GM19372 (cell line): ENCODE measurements around the gene COL4A2.
"Not testable (repeated sequence)": the region's sequence is repeated elsewhere in the genome, so short reads cannot be mapped to it uniquely, and the experiment has no call there.

ENCODE experiments used
- ATAC-seq: cut with Tn5 transposase; IDR thresholded peaks from one replicate; pipeline ENCODE4 v1.9.1; 2021; ENCODE audit warnings: mild to moderate bottlenecking, low read depth, moderate library complexity; ENCODE audit not compliant: unreplicated experiment

The COL4A2 gene

DNA sequence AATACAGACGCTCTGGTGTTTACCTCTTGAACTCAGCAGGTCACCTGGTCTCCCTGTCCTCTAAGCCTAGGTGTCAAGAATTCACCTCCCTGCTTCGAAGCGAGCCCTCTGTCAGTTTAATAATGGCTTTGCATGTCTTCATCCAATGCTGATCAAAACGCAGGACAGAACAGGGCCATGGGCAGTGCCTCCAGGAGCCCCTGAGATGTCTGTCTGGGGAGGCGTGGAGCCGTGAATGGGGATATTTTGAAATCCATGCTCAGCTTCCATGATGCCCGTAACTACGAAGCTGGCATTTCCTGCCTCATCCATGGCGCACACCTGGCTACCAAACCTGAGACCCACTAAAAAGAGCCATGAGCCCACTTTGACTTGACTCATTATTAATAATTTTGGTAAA, 140.7 kb downstream of the COL4A2 start:
- no peak for ATAC-seq

DNA sequence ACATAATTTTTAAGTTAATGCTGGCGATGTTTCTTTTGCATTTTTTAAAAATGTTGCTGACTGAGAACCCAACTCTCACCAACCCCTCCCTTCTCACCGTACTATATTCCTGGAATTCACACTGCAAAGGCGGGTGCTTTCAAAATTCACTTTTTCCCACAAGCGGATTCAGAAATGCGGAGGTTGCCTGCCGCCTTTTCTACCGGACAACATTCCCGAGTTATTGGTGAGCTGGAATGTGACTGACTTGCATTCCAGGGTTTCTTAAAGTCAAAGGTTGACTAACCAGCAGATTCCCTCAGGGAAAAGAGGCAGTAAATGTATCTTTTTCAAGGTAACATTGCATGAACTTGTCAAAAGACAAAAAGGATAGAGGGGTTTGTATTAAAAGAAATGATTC, 141.1 kb downstream of the COL4A2 start:
- ATAC-seq: no peak

DNA sequence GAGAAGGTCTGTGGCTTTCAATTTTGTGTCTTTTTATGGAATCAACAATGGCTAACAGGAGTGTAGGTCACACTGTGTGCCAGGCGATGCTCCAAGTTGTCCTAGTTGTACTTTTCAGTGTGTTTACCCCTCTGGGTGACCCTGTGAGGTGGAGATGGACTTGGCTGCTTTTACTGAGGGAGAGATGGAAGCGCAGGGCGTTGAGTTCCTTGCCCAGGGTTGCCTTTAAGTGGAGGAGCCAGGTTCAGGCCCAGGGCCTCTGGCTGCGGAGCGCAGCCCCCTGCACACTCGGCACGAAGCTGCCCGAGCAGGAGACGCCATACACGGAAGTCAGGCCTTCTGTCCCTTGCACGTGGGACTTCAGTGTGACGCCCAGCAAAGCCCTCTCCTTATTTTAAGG, 141.6 kb downstream of the COL4A2 start:
- ATAC-seq: no peak

DNA sequence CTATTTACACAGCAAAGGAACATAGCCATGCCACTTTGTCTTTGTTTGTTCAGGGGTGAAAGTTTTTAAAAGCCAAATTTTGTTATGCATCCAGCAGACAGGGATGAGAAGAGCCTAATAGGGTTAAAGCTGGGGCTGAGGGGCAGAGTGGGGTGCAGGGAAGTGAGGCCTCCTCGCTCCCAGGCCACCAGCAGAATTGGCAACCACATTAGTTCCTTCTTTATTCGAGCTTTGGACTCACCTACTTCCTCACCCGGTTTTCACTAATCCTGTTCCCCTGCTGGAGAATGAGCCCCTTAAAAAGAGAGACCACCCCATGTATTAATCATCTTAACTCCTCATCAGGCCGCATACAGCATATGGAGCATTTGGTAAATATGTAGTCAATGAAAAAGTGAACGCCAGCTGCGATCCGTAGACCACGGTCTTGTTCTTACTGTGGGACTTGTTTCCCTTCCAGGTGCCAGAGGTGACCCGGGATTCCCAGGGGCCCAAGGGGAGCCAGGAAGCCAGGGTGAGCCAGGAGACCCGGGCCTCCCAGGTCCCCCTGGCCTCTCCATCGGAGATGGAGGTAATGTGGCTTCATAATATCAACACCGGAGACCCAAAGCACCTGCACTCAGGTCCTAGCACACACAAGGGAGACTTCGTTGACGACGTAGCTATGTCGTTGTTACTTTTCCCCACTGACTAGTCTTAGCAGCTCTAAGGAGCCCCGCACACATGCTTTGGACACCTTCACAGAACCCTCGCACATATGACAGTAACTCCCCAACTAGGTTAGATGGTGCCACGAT, 142.3 kb downstream of the COL4A2 start:
- ATAC-seq: no peak

DNA sequence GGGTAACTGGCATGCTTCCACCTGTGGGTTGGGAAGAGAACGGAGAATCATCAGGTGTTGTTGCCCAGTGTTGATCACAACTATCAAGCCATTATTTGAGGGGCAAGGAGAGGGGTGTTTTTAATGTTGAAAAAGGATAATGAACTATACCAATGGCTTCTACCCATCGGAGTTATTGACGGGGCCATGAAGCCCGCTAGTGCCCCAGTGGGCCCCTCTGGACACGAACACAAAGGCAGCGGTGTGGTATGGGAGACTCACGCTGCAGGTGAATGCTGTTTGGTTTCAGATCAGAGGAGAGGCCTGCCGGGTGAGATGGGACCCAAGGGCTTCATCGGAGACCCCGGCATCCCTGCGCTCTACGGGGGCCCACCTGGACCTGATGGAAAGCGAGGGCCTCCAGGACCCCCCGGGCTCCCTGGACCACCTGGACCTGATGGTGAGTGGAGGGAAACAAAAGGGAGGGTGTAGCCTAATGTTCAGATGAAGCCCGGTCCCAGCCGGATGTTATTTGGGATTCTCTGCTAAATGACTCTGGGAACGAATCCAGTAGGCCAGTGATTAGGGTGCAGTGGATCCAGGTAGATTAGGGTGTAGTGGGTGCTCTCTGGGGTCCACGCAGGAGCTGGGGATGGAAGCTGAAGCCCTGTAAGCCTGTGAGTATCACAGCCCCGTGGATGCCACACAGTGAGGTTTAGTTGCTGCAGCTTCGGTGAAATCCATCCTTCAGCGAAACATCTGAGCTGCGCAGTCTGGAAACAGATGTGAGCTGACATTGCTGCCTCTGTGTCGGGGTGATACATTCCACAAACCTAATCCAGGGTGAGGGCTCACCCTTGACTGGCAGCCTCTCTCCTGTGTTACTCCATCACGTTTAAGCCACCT, 143.2 kb downstream of the COL4A2 start:
- no peak for ATAC-seq

DNA sequence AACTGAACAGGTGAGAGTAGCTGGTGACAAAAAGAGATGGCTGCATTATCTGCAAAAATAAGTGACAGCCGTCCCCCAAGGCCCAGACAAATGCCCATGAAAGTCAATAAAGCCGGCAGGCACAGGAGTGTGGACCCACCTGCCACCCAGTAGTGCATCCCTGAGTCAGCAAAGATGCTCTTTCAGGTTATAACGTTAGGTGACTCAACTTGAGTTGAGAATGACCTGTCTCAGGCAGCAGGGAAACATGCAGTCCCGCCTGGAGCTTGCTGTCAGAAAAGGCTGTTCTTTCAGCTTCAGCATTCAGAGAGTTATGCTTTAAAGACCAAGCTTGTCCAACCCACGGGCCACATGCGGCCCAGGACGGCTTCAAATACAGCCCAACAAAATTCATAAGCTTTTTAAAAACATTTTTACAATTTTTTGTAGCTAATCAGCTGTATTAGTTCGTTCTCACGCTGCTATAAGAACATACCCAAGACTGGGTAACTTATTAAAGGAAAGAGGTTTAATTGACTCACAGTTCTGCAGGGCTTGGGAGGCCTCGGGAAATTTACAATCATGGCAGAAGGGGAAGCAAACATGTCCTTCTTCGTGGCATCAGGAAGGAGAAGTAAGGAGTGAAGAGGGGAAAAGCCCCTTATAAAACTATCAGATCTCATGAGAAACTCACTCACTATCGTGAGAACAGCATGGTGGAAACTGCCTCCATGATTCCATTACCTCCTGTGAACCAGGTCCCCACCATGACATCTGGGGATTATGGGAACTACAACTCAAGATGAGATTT, 144.1 kb downstream of the COL4A2 start:
- no peak for ATAC-seq

DNA sequence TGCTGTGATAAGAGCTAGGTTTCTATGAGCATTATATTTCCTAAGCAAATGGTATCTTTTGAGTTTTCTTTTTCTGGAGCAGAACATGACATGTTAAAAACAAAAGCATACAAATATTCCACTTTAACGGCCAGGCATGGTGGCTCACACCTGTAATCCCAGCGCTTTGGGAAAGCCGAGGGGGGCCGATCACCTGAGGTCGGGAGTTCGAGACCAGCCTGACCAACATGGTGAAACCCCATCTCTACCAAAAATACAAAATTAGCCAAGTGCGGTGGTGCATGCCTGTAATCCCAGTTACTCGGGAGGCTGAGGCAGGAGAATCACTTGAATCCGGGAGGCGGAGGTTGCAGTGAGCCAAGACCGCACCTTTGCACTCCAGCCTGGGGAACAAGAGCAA, 146.0 kb downstream of the COL4A2 start:
- ATAC-seq: not testable (repeated sequence)

DNA sequence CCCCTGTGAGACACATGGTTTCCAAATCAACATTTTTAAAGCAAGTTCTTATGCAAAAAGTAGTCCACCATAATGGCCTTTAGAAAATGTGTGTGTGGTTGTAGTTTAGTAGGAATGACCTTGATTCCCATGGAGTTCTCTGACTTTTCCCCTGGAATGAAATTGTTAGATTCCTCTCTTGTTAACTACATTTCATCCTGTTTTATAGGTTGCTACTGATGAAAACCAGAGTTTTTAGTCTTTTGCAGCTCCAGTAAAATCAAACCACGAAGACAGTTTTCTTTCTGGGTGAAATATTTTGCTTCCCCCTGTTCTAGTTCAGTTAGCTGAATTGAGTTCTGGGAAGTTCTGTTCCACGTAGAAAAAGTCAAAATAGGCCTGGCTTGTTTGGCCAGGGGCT, 146.7 kb downstream of the COL4A2 start:
- no peak for ATAC-seq

DNA sequence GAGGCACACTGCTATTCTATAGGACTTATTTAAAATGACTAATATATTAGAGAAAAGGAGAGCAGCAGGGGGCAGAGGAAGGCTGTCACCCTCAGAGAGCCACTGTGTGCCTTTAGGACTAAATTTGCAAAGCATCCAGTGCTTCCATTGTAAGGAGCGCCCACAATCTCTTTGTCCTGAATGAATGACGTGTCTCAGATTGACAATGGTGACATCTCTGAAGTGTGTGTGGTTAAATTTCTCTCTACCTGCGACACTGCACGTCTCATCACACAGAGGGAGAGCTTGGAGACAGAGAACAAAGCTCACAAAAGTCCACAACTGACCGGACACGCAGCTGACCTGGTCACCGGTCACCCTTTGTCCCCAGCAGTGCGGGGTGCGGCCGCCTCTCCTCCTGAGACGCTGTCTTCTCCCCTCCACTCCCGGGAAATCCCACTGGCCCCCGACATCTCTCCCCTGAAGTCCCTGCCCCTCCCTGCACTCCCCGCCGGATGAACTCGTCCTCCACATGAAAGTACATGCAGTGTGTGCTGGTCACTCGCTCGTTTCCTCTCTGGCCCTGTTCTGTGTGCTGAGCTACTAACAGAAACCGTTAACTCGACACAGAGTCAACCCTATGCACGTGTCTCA, 147.3 kb downstream of the COL4A2 start:
- no peak for ATAC-seq

DNA sequence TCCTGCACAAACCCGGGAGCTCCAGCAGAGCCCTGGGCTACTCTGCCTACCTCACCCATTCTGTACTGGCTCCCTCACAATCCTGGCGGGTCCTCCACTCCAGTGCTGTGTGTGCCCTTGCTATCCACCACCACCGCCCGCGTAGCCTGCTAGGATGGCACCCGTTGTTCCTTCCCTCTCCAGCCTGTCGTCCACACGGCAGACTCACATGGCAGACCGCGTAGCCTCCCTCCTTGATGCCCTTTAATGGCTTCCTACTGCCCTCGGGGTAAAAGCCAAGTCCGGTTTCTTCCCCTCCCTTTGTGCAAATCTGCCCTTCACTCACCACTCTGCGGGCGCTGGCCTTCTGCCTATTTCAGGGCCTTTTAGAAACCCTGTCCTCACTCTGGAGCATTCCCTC, 147.9 kb downstream of the COL4A2 start:
- no peak for ATAC-seq

DNA sequence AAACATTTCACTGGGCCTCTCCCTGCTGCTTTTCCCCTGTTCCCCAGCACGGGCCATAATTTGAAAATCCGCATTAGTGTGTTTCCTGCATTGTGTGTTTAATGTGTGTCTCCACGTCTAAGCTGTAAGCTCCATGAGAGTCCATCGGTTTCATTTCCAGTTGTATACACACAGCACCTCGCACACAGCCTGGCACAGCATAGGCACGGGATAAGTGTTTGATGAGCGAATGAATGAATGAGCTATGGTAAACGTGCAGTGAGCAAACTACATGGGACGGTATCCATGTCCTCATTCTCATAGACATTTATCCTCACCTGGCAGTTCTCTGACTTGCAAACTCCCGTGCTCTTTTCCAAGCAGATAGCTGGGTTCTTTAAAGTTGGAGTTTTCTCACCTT, 148.4 kb downstream of the COL4A2 start:
- ATAC-seq: no peak

DNA sequence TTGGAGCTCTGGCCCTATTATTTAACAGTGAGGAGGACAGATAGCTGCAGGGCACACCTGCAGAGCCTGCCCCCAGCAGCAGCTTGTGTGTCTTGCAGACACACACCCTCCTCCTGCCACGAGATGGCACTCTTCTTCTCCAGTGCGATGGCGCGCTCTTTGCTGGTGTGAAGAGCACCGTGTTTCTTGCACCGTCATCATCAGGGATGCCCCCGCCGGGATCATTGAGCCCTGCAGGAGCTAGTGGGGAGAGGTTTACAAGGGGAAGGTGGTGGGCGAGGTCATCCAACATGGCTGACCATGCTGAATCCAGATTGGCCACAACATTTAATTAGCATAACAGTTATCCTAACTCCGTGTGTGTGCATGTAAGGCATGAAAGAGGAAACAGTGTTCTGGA, 148.9 kb downstream of the COL4A2 start:
- ATAC-seq: peak; percentile 98

DNA sequence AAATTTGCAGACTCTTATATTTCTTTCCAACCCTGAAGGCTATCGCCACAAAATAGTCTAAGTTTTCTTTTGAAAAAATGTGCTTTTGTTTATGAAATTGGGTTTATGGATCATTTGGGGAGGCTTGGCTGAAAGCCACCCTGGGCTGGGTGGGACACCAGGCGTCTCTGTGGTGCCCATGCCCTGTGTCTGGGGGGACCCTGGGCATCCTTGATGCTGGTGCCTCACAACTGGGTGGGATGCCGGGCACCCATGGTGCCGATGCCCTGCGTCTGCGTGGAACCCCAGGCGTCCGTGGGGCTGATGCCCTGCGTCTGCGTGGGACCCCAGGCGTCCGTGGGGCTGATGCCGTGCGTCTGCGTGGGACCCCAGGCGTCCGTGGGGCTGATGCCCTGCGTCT, 149.5 kb downstream of the COL4A2 start:
- ATAC-seq: no peak

DNA sequence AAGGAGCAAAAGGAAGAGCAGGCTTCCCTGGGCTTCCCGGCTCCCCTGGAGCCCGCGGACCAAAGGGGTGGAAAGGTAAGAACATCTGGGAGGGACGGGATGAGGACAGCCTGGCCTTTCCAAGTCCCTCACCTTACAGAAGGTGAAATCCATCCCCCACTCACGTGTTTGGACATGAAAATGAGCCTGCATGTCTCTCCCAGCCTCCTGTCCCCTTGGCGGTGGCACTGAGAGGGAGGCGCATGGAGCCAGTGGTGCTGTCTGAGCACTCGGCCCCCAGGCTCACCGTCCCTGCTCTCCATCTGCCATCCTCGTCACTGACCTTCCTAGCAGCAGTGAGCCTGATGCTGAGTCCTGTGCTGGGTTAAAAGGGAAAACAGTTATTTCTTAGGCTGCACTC, 150.3 kb downstream of the COL4A2 start:
- no peak for ATAC-seq

DNA sequence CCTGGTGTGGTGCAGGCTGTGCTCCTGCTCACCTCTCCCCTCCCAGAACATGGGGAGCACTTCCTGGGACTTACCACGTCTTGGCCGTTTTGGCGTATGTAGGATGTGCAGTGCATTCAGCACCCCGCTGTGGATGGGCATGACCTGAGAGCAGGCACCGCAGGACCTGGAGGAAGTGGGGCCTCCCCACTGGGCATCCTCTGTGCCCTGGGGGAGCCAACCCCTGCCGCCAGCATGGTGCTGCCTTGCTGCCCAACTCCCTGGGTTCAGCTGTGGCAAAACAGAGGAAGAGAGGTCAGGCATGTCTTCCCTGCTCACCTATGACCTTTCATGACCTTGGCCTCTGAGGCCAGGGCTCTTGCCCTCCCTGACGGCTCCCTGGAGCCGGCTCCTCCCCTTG, 150.9 kb downstream of the COL4A2 start:
- ATAC-seq: no peak

DNA sequence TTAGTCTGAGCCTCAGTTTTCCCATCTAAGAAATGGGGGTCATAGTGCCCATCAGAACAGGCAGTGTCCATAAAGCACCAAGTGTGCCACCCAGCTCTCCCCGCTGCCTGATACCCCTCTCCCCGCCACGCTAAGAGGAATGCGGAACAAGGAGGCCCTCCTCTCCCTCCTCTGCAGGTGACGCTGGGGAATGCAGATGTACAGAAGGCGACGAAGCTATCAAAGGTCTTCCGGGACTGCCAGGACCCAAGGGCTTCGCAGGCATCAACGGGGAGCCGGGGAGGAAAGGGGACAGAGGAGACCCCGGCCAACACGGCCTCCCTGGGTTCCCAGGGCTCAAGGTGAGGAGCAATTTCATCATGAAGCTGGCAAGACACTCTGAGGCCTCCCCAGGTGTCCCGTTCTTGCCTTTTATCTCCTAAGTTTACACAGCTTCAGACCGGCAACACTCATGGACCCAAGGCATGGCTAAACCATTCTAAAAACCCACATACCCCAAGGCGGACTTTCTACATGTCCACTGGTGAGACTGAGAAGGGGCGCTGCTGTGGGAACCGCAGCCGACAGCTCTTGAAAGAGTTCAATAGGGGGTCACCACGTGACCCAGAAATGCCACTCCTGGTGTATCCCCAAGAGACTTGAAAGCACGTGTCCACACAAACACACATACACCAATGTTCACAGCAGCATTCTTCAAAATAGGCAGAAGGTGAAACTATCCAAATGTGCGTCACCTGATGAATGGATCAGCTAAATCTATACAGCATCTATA, 151.7 kb downstream of the COL4A2 start:
- ATAC-seq: no peak

DNA sequence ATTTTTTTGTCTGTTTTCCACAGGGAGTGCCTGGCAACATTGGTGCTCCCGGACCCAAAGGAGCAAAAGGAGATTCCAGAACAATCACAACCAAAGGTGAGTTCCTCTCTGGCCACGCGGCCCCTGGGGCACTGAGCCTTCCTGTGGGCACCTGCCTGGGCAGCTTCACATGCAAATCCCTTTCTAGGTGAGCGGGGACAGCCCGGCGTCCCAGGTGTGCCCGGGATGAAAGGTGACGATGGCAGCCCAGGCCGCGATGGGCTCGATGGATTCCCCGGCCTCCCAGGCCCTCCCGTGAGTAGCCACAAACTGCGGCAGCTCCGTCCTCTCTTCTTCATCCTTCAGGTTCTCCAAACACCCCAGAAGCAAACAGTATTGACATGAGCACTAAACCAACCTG, 155.0 kb downstream of the COL4A2 start:
- no peak for ATAC-seq

DNA sequence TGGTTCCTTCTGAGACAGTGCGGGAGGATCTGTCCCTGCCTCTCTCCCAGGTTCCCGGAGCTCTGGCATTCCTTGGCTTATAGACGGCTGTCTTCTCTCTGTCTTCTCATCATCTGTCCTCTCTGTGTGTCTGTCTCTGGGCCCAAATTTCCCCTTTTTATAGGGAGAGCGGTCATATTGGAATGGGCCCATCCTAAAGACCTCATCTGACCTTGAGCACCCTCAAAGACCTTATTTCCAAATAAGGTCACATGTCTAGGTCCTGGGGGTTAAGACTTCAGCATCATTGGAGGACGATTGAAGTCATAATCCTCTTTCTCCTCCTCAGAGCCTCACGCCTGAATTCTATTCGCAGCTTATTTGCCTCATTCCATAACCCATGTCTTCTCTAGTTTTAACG, 156.1 kb downstream of the COL4A2 start:
- no peak for ATAC-seq

DNA sequence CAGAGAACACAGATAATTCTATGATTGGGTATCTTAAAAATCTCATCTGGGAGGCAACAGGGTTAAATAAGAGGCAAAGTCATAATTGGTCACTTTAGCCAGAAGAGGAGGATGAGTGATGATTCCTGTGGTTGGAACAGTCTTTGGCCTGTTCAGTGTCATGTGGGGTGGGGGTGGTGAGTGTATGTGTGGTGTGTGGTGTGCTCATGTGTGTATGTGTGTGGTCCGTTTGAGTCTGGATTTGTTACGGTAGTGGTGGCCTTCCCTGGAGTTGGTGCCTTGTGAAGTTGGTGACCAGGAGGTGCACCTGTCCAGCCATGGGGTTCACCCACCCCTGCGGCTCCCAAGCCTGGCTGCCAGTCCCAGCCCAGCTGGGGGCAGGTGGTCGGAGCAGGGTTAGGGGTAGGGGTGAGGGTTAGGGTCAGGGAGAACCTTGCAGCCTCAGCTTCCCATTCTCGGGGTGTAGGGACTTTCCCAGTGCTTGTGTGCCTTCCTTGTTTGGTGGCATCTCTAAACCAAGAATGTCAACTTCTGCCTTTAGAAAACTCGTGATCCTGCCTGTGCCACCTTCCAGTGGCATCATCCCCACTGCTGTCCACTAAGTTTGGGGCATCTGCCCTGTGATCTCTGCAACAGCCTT, 156.9 kb downstream of the COL4A2 start:
- no peak for ATAC-seq
